CMK (cell line): Measurements from ENCODE around the gene SLC6A15.

Experiments used
- DNase-seq: peaks from one replicate; pipeline ENCODE4 v3.0.0-alpha.2; 2010; ENCODE audit warnings: low read depth

Gene SLC6A15

DNA sequence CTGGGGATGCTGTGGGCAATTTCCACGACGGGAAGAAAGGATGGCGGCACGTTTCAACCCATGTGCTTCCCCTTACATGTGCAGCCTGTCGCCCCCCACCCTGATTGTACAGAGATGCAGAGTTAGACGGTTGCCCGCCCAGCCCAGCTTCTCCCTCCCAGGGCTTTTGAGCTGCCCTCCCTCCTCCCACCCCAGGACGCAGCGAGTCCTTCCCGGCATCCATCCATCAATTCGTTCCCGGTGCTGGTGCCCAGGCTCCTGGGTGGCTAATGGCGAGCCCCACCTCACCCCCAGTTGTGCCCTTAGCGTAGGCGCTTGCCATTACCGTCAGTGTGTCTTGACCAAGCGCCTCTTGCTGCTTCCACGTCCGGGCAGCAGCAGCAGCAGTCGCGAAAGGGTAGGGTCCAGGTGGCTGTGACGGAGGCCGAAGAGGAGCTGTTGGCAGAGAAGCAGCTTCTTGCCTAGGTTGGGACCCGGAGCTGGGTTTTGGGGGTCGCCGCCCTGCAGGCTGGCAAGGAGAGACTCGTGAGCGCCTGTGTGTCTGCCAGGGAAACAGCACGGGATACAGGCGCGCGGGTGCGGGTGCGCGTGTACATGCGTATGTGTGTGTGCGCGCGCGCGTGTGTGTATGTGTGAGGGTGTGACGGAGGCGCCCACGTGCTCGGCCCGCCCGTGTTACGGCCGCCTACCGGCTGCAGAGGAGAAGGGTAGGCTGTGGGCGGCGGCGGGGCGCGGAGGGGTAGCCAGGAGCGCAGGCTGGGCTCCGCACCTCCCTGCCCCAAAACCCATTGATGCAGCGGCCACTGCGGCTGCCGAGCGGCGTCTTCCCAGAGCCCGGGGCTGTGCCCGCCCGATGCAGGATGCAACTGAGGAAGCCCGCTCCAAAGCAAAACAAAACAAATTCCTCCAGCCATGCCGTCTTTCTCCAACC, at the start of gene SLC6A15:
Gene SLC6A15, minus strand, starts transcription at position 602 of the 931 bp plus-strand sequence. CDS start 20,679 bp downstream, outside the sequence.
- DNase-seq: no peak

DNA sequence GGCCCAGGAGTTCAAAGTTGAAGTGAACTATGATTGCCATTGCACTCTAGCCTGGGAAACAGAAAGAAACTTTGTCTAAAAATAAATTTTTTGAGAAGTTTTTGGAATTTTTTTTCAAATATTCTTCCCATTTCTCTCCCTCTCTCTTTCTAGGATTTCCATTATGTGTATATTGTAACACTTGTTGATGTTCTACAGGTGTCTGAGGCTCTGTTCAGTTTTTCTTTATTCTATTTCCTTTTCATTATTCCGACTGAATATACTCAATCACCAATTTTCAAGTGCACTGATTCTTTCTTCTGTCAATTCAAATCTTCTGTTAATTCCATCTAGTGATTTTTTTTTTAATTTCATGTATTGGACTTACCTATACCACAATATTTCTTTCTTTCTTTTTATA, 48.3 kb upstream of the SLC6A15 start:
- DNase-seq: no peak

DNA sequence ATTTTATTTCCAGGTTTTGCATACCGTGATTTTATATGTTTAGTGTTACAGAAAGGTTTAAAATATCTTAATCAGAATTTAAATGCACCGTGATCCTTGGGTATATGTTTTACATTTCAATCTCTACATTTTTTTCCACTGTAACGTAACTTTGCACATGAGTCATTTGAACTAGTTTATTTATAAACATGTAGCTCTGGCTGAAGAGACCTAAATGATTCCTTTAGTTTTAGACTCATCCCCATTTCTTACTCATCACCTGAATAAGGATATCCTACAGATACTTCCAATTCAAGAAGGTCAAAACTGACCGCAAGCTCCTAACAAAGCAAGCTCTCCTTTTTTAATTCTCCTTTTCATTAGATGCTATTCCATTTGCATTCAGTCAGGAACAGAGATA, 42.7 kb upstream of the SLC6A15 start:
- DNase-seq: no peak

DNA sequence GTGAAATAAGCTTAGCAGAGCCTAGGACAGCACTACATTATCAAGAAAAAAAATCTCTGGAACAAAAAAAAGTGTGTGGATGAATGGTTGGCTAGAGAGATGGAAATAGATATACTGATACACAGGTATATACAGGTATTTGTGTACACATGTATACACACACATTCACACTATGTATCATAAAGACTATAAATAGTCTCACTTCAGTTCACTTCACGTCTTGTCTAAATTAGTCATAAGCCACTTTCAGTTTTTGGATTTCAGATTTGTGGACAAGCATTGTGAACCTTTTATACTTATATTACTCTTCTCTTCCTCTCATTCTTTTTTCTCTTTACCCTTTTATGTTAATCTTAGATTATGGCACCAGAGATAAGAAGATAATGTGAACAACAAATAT, 41.8 kb upstream of the SLC6A15 start:
- no peak for DNase-seq

DNA sequence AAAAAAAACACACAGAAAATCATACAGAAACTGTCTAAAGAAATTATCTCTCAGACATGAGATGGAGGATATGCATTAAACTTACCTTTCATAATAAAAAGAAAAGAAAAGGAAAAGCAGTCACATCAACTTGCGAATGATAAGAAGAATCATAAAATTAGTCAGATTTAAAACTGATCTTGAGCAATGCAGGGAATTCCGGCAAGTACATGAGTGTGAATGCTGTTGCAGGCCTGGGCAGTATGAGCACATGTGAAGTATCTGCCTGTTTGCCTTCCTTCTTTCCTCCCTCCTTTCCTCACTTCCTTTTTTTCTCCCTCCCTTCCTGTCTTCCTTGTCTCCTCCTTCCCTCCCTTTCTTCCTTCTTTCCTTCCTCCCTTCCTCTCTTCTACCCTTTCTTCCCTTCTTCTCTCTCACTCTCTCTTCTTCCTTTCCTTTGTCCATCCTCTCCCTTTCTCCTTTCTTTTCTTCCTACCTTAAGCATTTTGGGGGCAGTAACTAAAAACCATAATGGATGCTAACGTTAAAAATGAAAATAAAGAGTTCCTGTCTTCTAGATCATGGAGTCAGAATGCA, 38.5 kb upstream of the SLC6A15 start:
- no peak for DNase-seq

DNA sequence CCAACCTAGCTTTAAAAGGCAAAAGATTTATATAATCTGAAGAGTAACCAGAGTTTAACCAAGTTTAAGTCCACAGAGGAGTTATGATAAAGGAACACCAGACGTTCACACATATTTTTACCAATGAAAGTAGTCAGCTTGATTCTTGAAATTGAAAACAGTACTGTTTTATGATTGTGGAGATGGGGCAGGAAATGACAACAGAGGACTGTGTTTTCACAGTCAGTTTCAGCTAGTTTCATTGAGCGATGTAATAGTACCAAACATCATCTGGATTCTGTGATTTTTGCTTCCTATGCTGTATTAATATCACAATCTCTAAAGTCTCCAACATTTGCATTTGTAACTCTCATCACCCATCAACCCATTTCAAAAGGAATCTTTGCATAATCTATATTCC, 34.2 kb upstream of the SLC6A15 start:
- DNase-seq: no peak

DNA sequence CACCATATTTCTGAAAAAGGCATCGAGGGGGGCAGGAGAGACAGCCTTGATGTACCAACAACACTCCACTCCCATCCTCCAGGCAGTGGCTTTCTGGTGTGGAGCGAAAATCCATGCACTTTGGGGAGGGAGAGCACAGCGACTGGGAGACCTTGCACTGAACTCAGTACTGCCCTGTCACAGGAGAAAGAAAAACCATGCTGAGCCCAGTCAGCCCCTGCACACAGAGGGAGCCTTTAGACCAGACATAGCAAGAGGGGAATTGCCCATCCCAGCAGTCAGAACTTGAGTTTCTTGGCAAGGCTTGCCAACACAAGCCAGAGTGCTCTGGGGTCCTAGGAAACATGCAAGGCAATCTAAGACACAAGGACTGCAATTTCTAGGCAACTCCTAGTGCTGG, 24.8 kb upstream of the SLC6A15 start:
- DNase-seq: no peak

DNA sequence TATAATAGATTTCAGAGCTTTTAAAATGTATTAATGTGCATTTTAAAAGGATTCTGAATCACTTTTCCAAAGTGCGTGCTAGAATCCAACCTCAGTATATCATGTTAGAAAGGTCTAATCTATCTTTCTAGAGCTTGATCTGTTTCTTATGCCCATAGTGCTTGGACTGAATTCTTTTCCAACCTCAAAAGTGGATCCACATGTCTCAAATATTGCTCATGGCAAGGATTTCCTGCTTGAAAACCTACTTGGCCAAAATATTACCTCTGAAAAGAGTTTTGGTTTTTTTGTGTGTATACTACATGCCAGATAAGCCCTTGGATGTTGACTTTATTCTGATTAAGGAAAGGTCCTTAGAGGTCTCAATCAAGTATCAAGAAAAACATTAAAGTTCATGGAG, 16.9 kb upstream of the SLC6A15 start:
- no peak for DNase-seq

DNA sequence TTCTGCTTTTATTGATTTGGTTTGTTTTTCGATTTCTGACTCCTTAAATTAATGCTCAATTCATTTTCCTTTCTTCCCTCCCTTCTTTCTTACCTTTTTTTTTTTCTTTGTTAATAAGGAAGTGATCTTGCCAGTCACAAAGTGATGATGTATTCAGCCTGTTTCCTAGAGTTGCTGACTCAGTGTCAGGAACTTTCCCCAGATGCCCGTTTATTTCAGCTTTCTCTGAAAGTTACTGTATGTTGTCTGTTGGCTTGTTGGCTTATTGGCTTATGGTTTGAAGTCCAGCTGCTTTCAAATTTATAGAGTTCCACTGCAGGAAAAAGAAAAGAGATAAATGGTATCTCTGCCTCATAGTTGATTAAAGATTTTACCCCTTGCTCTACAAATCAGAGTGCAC, 12.4 kb upstream of the SLC6A15 start:
- DNase-seq: no peak

DNA sequence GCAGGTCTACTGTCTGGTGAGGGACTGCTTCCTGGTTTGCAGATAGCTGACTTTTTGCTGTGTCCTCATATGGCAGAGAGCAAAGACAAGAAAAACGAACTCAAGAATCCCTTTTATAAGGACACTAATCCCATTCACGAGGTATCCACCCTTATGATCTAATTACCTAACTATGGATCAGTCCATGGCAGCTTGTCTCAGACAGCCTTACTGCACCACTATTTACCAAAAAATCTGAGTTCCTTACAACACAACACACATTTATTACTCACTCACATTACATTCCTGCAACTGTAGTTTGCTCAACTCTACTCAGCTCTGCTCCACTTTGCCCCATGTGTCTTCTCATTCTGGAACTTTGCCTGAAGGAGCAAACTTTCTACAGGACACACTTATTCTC, 10.1 kb upstream of the SLC6A15 start:
- DNase-seq: no peak

DNA sequence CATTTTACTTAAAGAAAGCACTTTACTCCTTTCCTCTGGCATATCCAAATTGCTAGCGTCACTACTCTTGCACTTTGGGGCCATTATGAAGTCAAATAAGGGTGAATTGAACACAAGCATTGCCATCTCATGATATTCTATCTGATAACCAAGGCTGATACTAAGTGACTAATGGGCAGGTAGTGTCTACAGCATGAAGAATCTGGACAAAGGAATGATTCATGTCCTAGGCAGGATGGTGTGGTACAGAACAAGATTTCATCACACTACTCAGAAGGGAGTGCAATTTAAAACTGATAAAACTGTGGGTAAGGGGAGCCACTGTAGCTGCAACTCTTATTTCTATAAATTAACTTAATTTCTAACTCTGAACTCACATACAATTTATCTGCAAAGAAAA, 7.7 kb upstream of the SLC6A15 start:
- no peak for DNase-seq

DNA sequence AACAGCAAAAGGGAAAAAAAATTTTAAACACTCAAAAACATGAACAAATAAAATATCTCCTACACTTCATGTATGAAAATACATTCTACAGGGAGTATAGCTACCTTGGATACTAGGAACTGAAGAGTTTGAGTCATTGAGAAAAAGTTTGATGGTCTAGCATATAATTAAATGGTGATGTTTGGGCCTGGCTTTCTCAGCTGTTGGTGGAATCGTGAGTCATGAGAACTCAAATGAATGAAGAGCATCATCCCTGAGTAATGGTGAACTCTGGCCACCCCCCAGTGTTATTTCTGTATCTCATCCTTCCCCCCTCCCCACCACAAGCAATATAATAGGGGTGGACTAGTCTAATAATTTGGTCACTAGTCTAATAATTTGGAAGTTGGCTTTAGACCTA, 6.7 kb upstream of the SLC6A15 start:
- DNase-seq: no peak

DNA sequence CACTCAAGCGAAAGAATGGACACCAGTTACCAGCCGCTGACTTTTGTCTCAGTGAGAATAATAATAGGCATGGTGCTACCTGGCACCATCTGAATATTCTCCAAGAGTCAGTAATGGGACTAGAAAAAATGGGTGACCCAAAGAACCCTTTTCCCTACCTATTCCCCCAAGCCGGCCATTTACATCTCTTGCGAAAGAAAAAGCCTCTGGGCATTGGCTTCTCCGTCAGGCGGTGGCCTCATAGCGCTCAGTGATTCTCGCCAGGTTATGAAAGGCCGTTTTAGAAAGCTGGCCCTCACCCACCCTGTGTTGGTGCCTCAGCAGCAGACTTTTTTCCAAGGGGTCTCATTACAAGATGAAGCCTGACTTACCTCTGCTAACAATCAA, 523 bp upstream of the SLC6A15 start:
- DNase-seq: no peak

DNA sequence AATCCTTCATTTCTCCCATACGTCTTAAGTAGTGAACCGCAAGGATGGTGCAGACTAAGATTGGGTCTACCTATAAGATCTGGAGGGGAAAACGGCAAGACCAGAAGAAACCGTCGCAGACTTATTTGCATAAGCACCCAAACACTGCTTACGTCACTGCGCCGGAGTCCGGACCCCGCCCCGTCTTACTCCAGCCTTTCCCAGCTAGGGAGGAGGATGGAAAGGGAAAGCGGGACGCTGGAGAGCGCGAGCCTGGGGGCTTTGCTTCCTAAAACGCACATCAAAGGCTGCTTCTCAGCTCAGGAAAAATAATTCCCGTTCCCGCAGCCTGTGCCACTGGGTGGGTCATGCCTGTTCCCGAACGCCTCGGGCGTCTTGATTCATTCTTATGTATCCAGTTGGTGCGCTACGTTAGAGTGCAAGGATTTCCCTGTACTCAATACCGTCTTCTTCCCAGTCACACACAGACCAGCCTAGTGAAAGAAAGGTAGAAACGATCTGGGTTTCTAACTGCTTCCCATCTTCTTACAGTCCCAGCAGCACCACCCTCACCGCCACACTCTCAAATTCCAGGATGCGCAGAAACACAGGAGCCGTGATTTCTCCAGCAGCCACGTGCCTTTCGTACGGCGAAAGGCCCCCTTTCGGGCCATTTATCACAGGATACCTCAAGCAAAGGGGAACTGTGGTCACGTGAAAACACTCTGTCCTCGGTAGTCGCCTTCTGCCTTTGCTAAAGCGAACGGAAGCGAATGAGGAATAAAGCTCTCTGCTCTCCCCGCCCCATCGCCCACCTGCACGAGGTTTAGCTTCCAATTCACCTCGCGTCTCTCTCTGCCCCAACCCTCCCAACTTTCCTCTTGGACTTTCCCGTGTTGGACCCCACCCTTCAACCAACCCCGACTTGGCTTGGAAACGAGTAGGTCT, 1.1 kb downstream of the SLC6A15 start:
- DNase-seq: no peak

DNA sequence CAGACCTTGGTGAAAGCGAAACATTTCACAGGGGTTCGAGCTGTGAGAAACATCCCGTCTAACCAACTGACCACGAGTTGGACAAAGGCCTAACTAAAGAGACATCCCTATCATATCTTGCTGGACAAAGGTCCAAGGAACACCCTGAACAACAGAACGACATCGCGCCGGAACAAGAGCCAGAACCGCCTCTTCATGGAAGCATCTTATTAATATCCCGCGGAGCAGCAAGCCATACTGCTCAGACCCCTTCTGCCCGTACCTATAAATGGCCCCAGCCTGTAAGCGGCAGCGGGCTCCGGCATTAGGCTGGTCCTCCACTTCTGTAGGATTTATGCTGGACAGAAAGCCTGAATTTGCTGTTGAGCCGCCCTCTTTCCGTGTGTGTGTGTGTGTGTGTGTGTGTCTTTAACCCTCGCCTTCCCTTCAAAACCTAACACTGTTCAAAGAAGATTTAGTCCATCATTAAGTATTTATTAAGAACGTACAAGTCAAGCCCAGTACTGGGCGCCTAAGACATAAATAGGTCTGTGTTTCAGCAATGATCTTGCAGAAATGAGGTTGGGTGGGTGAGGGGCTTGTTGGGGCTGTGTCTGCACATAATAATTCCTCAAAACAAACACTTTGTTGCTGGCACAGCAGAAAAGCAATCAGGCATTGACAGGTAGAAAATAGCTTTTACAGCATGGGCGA, 1.9 kb downstream of the SLC6A15 start:
- no peak for DNase-seq

DNA sequence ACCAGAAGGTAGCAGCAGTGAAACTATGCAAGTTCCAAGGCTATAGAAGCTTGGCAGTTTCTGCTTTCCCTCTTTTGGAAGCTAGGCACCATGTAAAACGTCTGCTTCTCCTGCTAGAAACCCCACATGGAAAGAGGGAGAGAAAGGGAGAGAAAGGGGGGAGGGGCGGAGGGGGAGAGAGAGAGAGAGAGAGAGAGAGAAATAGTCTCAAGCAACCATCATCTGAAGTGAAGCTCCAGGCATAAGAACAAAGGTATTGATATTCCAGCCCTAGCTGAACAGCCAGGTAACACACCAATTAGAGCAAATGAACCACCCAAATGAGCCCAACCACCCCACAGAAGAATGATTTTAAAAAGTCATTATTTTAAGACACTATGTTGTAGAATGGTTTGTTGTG, 8.5 kb downstream of the SLC6A15 start:
- no peak for DNase-seq

DNA sequence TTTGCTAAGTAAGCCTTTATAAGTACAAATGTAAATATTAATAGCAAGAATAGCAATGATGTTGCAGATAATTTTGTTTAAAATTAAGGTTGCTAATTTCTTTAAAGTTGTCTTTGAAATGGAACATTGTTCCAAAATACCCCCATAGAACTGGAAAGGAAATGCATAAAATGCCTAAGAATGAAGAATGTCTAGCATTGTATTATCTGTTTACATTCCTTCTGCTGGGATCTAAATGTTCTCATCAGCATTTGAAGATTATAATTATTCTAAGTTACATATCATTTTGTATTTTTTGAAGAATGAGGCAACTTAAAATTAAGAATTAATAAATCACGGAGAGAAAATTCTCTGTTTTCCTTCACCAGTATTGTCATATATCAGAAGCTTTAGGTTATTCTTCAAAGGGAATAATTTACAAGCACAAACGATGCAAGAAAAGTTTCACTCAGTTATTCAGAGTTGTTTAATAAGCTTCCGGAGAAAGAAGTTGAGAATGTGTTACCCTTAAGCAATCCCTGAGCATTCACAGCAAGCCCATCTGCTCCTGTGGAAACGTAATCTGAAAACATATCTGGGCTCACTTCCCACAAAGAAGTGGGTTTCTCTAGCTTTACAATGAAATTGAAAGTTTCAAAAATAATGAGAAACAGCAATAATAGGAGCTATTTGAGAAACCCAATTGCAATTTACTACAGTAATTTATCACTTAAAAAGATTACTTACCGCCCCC, 21.3 kb downstream of the SLC6A15 start:
- DNase-seq: no peak

DNA sequence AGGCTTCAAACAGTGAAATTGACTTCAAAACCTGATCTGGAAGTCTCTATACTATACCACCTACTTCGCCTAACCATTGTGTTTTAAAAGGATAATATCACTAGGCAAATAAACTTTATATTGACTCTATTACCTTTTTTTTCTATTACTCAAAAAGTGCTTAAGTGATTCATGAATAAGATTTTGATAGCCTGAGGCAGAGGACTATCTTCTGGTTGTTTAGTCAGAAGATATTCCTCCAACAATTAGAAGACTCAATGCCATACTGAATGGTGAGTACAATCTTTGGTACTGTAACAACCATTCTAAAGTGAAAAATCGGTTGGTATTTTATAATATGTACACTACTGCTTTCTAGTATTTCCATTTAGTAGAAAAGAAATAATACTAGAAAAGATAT, 22.8 kb downstream of the SLC6A15 start:
- DNase-seq: no peak

DNA sequence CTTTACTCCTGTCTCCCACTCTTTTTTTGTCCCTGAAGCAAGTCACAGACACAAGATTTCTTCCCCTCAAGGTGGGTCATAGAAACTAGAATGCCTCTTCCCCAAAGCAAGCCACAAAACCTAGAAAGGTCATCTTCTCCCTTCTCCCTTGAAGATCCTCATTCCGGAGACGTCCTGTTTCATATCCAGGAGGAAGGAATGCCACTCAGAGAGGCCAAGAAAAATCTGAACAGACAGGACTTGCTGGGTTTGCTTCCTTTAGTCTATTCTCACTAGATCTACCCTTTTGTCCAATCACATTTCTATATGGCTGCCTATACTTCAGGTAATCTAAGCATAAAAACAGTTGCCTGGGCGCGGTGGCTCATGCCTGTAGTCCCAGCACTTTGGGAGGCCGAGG, 23.7 kb downstream of the SLC6A15 start:
- DNase-seq: no peak

DNA sequence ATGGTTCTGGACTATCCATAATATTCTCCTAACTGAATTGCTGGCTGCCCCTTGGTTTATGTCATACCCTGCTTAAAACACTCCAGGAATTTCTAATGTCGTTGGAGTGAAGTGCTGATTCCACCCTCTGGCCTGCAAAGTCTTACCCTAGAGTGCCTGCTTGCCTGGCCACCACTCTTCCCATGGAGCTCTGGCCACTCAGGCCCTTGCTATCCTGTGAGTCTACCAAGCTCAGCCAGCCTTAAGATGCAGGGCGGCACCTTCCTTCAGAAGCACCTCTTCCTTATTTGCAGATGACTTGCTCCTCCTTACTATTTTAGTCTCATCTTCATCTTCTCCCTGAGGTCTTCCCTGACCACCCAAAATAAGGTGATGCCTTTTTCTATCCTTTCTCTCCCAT, 35.3 kb downstream of the SLC6A15 start:
- DNase-seq: no peak

DNA sequence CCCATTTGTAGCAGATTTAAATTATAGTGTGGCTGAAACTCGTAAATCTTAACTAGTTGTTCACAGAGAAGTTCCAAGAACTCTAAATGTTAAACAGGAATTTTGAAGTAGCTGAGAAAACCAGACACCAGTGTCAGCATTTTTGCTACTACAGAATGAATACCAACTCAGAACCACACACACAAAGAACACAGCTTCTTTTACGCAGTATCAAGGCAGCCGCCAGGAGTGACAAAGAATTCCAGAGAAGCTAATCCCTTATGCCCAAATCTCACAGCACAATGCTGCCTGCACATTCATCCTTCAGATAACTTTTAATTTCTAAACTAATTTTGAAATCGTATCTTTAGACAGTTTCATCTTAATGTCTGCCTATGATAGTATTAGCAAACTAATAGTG, 37.4 kb downstream of the SLC6A15 start:
- no peak for DNase-seq

DNA sequence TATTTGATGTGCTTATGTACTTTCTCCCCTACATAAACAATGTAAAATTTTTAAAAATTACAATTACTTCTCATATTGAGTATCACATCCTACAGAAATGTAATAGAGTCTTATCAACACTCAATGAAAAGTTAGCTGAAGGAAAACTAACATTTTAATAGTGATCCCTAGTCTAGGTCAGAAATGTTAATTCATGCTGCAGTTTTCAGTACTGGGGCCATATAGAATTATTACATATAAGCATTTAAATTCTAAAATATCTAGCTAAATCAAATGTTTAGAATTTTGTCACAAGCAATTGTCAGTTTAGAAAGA, 37.8 kb downstream of the SLC6A15 start:
- no peak for DNase-seq
